Measurements from ENCODE around the gene CRYBG2. TPM values are rescaled to one million over a fixed set of nuclear protein-coding genes. Genes with fewer than 3 reads are reported as not detected.

Gene CRYBG2
- total RNA-seq, 2 experiments from 2014 or later: 4.5 to 6.4 TPM

DNA sequence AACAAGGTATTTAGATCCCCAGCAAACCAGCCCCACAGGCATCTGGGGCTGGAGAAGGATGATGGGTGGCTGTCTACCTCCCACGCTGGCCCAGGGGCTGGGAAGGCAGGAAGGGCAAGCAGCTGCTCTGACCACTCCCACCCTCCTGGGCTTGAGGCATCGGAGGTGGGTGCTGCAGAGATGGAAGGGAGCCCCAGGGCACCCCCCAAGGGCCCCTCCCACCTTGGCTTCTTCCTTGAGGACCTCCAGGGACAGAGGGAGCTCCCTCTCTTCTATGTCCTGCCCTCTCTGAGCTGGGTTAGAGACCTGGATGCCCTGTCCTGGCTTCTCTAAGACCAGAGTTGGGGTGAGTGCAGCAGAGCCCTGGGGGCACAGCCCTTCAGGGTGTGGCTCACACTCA, 33.0 kb downstream of the CRYBG2 start:
- Mint-ChIP-seq H3K4me1 (ENCODE audit: low read depth) (peaks cover 54% of the 10 kb centered on the region), H3K4me3 (peak overlapping the region; percentile 93), H3K9me3 (no peaks in the 10 kb centered on the region), H3K27ac (peak overlapping the region; percentile 94), H3K36me3 (ENCODE audit: low read depth) (peaks cover 48% of the 10 kb centered on the region), H3K27me3 (no peaks in the 10 kb centered on the region)
- TF ChIP-seq, protein P1, sequence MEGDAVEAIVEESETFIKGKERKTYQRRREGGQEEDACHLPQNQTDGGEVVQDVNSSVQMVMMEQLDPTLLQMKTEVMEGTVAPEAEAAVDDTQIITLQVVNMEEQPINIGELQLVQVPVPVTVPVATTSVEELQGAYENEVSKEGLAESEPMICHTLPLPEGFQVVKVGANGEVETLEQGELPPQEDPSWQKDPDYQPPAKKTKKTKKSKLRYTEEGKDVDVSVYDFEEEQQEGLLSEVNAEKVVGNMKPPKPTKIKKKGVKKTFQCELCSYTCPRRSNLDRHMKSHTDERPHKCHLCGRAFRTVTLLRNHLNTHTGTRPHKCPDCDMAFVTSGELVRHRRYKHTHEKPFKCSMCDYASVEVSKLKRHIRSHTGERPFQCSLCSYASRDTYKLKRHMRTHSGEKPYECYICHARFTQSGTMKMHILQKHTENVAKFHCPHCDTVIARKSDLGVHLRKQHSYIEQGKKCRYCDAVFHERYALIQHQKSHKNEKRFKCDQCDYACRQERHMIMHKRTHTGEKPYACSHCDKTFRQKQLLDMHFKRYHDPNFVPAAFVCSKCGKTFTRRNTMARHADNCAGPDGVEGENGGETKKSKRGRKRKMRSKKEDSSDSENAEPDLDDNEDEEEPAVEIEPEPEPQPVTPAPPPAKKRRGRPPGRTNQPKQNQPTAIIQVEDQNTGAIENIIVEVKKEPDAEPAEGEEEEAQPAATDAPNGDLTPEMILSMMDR (IDR thresholded peaks at IDR 0.05): no peak
- DNase-seq: peak; percentile 10
- POLR2A ChIA-PET: interaction anchor here (0.9 to 11.3 kb wide), 6 partner anchors 11 to 112 kb away, joined by 3 to 284 read pairs (median 4); partner anchors contain the start of genes SH3BGRL3 and UBXN11
- intact Hi-C loops (cut with micrococcal nuclease): loop anchor here (2.0 kb wide), 2 partner anchors 32 to 44 kb away; no protein-coding TSS in a partner anchor
- CTCF ChIA-PET: interaction anchor here (0.6 to 15.0 kb wide), 26 partner anchors 9 to 176 kb away, joined by 3 to 282 read pairs (median 6); partner anchors contain the start of genes CEP85, LIN28A, SH3BGRL3 and UBXN11
- ATAC-seq: no peak

DNA sequence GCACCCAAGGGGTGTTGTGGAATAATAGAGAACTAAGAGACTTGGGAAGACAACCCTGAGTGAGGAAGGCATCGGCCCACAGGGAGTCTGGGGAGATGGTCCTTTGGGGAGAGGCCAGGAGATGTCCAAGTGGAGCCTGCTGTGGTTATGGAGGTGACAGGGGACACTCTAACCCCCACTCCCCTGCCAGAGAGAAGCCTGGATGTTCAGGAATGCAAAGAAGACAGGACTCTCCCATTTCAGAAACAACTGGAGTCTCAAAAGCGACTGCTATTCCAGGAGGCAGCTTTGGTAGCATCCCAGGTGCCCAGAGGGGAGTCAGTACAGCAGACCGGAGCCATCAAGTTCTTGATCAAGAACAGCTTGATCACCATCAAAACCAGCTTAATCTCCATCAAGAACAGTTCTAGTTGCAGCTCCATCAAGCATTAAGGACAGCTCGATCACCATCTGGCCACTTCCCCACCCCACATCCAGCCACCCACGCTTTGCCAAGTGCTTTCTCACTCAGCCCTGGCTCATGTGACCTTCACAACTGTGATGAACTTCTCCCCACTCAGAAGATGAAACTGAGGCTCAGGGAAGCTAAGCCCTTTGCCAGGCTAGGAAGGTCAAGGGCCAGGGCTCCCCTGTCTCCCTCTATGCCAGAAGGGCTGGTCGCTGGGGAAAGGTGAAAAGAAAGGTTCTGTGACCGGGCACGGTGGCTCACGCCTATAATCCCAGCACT, 35.4 kb downstream of the CRYBG2 start:
- Mint-ChIP-seq H3K4me1 (ENCODE audit: low read depth) (peaks cover 68% of the 10 kb centered on the region), H3K9me3 (no peaks in the 10 kb centered on the region), H3K36me3 (ENCODE audit: low read depth) (peaks cover 45% of the 10 kb centered on the region), H3K4me3 (peak overlapping the region; percentile 93), H3K27ac (peak overlapping the region; percentile 89), H3K27me3 (no peaks in the 10 kb centered on the region)
- POLR2A ChIA-PET: interaction anchor here (1.2 to 11.3 kb wide), 5 partner anchors 12 to 164 kb away, joined by 4 to 284 read pairs (median 4); partner anchors contain the start of genes SH3BGRL3 and UBXN11
- TF ChIP-seq, protein P1 (IDR thresholded peaks at IDR 0.05): no peak
- DNase-seq (peak; percentile 84), ATAC-seq (peak; percentile 25)
- intact Hi-C loops (cut with micrococcal nuclease): loop anchor here (5.0 kb wide), 1 partner anchor 54 kb away; the partner anchor contains the start of gene ZNF683
- CTCF ChIA-PET: interaction anchor here (0.8 to 15.0 kb wide), 12 partner anchors 11 to 148 kb away, joined by 3 to 282 read pairs (median 6); partner anchors contain the start of genes CEP85, SH3BGRL3, UBXN11 and ZNF593

DNA sequence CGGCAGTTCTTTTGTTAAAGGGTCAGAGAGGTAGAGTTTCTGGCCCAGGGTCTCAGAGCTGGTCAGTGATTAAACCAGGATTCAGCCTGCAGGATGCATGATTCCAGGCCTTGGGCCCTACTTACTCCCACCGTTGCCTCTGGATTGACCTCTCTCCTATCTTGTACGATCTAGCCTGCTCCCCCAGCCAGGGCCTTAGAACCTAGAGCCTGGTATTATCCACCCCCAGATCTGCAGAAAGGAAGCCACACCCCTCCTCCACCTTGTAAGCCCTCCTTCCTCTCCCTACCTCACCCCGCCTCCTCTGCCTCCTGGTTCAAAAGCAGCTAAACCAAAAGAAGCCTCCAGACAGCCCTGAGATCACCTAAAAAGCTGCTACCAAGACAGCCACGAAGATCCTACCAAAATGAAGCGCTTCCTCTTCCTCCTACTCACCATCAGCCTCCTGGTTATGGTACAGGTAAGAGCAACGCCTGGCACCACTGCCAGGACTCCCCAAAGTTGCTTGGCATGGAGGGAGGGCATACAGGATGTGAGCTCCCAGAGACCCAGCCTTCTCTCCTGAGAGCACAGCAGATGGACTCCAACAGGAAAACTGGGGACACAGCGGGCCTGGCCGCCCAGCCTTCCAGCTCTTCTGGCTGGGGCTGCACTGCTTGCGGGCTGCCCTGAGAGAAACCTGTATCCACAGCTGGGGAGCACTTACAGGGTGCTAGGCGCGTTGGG, 36.2 kb downstream of the CRYBG2 start, which contains the start of gene CD52:
Gene CD52 (plus strand): TSS at position 347 of the 726 bp plus-strand sequence. CDS start 60 bp downstream, at position 407.
- intact Hi-C loops (cut with micrococcal nuclease): loop anchor here (5.0 kb wide), 1 partner anchor 55 kb away; the partner anchor contains the start of gene ZNF683
- TF ChIP-seq, protein P1 (IDR thresholded peaks at IDR 0.05): no peak
- Mint-ChIP-seq H3K4me3 (peak within 1 kb of the TSS; percentile 93), H3K27ac (peak within 1 kb of the TSS; percentile 89), H3K27me3 (no peaks in the 10 kb centered on the region), H3K36me3 (ENCODE audit: low read depth) (peaks cover 38% of the 10 kb centered on the region), H3K9me3 (no peaks in the 10 kb centered on the region), H3K4me1 (ENCODE audit: low read depth) (peaks cover 62% of the 10 kb centered on the region)
- ATAC-seq (peak; percentile 79), DNase-seq (peak; percentile 91)
- POLR2A ChIA-PET: interaction anchor here (1.2 to 11.3 kb wide), 5 partner anchors 11 to 163 kb away, joined by 4 to 284 read pairs (median 4); partner anchors contain the start of genes SH3BGRL3 and UBXN11
- CTCF ChIA-PET: interaction anchor here (0.8 to 15.0 kb wide), 11 partner anchors 10 to 148 kb away, joined by 3 to 282 read pairs (median 8); partner anchors contain the start of genes CEP85, SH3BGRL3, UBXN11 and ZNF593

DNA sequence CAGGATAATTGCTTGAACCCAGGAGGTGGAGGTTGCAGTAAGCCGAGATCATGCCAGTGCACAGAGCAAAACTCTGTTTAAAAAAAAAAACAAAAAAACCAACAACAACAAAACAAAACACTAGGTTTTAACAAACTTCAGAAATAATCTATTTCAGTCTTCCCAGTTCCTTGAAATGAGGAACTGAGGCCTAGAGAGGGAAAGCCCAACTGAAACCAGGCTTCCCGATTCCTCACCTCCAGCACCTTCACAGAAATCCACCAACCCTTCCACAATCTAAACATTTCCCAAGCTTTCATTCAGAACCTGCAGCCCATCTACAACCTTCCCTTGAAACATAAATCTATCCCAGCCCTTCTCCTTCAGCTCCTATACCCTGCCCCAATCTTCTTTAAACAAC, 36.8 kb downstream of the CRYBG2 start:
- H3K27ac Mint-ChIP-seq: peak overlapping the region; percentile 89
- TF ChIP-seq, protein P1 (IDR thresholded peaks at IDR 0.05): no peak
- H3K27me3 Mint-ChIP-seq: no peaks in the 10 kb centered on the region
- H3K9me3 Mint-ChIP-seq: no peaks in the 10 kb centered on the region
- ChIA-PET POLR2A (interaction anchor here (1.5 to 11.3 kb wide), 3 partner anchors 10 to 34 kb away, joined by 4 to 284 read pairs (median 52); partner anchors contain the start of genes SH3BGRL3 and UBXN11), CTCF (interaction anchor here (1.5 to 15.0 kb wide), 5 partner anchors 9 to 82 kb away, joined by 5 to 282 read pairs (median 45); partner anchors contain the start of genes CEP85, SH3BGRL3 and UBXN11)
- intact Hi-C loops (cut with micrococcal nuclease): loop anchor here (5.0 kb wide), 1 partner anchor 55 kb away; the partner anchor contains the start of gene ZNF683
- ATAC-seq: no peak
- H3K4me1 Mint-ChIP-seq (ENCODE audit: low read depth): peaks cover 56% of the 10 kb centered on the region
- no peak for DNase-seq
- H3K4me3 Mint-ChIP-seq: peak overlapping the region; percentile 93
- peaks cover 31% of the 10 kb centered on the region for H3K36me3 Mint-ChIP-seq (ENCODE audit: low read depth)
